HG03520 (cell line): ENCODE data around the gene EXOC6B.

ENCODE experiments used
- ATAC-seq: cut with Tn5 transposase; IDR thresholded peaks from one replicate; pipeline ENCODE4 v1.9.1; 2021; ENCODE audit warnings: mild to moderate bottlenecking, moderate library complexity; ENCODE audit not compliant: unreplicated experiment

The EXOC6B gene

DNA sequence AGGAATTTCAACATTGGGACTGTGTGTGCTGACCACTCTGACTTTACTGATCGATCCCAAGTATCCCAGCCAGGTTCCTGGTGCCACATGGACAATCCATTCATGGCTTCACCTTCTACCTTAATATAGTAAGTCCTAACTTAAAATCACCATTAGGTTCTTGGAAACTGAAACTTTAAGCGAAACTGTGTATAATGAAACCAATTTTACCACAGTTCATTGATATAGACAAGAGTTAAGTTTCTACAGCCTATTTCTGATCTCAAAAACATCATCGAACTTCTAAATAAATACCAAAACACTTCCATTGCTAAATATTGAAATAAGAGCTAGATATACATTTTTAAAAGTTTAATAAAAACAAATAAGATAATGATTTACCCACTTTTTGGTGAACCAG, 4.4 kb upstream of the EXOC6B start:
- peak; percentile 47 for ATAC-seq

DNA sequence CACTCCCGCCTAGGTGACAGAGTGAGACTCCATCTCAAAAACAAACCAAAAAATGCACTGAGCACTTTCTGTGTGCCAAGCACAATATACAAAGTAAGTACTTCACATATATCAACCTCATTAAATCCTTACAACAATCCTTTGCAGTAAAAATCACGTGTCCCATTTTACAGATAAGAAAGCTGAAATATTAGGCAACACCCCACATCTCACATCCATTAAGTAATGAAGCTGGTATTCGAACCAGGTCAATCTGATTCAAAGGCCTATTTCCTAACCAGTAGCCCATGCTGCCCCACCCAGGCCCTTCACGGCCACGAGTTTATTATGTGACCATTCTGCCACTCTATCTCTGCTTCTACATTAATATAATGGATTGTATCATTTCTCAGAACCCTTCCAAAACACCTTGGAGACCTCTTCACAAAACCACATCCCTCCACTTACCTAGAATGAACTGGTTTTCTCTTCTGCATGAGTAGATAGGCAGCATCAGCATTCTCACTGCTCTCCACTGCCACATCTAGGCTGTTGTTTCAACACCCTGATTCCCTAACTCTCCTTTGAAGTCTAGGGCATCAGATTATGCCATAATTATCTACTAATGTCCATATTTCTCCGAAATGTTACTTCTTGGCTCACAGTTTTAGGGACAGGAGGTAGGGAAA, 3.1 kb upstream of the EXOC6B start:
- ATAC-seq, result no peak

DNA sequence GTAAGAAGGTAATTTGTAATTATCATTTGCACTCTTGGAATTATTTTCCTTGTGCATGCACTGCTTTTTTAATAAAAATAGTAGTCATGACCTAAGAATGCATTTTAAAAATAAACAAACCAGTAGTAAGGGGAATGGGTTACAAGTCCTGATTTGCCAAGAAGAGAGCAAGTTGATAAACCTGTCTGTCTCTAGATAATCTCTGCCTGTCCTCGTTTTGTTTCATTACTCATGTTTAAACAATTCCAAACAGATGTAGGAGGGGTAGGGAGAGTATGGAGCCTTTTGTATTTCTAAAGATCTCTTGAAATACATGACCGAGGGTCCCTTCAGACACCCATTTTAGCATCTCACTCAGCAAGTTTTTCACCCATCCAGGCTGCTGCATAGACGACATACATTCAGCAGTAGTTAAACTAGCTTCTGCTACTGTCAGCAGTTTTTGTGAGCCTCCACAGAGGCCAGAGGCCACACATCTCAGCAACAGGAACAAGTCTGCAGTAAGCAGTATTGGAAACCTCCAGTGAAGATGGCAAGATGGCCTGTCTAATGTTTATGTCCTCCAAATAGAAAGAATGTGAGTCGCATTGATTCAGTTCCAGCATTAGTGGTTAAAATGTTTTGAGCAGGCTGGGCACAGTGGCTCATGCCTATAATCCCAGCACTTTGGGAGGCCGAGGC, 2.3 kb upstream of the EXOC6B start:
- ATAC-seq, result no peak

- ATAC-seq, result no peak
These were observed 1.7 kb upstream of the EXOC6B start for GRCh38 chr2:72827487-72827886.

DNA sequence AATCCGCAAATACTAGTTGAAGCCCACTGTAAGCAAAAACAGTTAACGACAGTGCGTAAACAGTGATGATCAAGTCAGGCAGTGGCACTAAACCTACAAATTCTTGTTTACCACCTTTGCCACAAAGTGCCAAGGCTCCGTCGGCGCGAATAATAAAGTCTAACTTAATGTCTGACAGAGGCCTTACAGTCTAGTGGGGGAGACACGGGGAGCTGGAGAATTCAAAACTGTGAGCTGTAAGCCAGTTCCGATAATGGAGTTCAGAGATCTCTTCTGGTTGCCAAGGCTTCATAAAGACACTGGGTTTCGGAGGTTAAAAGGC, 284 bp upstream of the EXOC6B start:
- ATAC-seq, result no peak

DNA sequence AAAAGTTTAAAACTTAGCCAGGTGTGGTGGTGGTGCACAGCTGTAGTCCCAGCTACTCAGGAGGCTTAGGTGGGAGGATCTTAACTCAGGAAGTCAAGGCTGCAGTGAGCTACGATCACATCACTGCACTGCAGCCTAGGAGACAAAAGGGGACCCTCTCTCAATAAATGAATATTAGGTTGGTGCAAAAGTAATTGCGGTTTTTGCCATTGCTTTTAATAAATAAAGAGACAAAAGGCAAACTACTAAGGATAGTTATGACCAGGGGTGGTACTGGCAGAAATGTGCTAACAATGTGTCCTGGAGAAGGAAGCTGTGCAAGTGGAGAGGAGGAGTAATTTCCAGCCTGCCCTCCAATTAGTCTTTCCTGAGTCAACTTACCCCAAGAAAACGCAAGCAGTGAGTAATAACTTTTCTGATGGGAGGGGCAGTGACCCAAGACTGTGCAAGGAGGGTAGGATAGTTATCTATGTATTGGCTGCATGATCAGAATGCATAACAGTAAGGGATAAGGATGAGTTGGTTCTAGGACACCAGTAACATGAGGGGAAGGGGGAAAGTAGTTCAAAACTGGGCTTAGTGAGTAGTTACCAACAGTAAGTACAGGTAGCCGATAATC, 1.5 kb downstream of the EXOC6B start:
- ATAC-seq, result no peak

GRCh38 chr2:72822794-72823193, 3.0 kb downstream of the EXOC6B start:
- ATAC-seq, result no peak

DNA sequence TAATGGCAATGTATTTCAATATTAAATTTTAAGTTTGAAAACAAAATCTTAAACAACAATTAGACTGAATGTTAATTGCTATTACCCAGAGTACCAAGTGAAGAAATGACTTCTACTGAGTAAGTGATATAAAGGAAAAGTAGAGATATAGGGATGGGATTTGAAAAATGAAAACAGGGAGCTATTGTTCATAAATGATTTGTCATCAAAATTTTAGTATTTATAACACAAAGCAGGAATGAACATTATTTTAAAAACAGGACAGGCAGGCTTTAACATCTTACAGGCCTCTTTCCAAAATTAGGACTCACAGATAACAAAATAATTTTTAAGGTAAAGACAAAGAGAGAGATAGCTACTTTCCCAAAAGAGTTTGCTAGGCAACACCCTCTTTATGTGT, 3.9 kb downstream of the EXOC6B start:
- no peak for ATAC-seq

DNA sequence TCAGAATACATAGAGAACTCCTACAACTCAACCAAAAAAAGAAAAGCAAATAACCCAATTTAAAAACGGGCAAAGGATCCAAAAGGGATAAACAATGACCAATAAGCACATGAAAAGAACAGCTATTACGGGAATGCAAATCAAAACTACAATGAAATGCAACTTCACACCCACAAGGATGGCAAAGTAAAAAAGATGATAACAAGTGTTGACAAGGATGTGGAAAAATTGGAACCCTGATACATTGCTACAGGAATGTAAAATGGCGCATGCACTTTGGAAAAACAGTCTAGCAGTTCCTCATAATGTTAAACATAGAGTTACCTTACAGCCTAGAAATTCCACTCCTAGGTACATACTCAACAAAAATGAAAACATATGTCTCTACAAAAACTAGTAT, 4.7 kb downstream of the EXOC6B start:
- no peak for ATAC-seq

DNA sequence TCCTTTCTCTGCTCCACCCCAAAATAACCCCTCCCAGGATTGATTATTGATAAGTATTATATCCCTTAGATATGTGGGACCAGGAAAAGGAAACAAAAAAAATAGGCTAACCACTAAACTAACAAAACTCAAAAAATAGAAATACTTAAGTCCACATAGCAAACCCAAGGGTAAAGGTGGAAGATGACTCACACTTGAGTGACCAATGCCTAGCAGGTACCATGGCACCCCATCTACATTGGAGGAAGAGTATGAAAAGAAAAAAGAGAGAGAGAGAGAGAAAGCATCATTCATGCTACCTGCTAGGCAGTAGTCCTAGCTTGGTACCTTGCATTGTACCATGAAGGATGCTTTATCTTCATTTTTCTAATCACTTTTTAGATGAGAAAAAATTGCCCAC, 6.3 kb downstream of the EXOC6B start:
- no peak for ATAC-seq

DNA sequence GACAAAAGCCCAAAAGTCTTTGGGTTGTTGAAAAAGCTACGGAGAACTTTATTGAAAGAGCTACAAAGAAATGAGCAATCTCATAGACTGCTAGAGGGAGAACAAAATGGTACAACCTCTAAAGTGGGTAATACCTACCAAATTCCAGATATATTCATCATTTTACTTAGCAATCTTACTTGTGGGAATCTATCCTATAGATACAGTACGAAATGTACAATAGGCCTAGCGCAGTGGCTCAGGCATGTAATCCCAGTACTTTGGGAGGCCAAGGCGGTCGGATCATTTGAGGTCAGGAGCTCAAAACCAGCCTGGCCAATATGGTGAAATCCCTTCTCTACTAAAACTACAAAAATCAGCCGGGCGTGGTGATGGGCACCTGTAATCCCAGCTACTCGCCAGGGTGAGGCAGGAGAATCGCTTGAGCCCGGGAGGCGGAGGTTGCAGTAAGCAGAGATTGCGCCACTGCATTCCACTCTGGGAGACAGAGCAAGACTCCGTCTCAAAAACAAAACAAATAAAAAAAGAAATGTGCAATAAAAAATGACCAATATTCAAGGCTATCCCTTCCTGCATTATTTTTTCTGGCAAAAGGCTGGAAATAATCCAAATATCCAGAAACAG, 10.1 kb downstream of the EXOC6B start:
- no peak for ATAC-seq

DNA sequence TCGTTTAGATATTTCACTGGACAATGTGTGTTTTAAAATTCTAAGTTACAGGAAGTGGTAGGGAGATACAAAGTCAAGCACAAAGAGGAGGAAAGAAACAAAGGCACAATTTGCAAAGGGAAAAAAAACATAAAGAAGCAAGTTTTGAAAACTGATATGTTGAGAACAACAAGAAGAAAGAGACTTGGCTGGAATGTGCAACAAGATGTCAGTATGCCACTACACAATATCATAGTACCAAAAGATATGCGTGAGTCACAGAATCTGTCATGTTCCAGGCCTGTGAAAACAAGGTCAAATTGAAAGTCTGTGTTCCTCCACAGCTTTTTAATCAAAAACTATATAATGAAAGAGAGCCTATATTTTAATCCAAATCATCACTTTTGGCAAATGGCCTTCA, 12.0 kb downstream of the EXOC6B start:
- no peak for ATAC-seq

GRCh38 chr2:72810165-72810564, 15.7 kb downstream of the EXOC6B start:
- no peak for ATAC-seq

DNA sequence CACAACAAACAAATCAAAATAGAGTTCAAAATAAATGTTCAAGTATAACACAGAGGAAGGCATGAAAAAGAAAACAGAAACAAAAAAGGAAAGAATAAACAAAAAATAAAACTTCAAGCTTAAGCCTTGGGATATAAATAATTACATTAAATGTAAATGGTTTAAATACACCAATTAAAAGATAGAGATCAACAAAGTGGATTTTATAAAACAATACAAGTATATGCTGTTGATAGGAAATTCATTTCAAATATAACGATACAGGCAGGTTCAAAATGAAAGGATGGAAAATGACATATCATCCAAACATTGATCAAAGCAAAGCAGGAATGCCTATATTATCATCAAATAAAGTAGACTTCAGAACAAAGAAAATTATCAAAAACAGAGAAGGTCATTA, 16.7 kb downstream of the EXOC6B start:
- ATAC-seq, result no peak

- no peak for ATAC-seq
These were observed 19.4 kb downstream of the EXOC6B start for GRCh38 chr2:72806280-72806945.

DNA sequence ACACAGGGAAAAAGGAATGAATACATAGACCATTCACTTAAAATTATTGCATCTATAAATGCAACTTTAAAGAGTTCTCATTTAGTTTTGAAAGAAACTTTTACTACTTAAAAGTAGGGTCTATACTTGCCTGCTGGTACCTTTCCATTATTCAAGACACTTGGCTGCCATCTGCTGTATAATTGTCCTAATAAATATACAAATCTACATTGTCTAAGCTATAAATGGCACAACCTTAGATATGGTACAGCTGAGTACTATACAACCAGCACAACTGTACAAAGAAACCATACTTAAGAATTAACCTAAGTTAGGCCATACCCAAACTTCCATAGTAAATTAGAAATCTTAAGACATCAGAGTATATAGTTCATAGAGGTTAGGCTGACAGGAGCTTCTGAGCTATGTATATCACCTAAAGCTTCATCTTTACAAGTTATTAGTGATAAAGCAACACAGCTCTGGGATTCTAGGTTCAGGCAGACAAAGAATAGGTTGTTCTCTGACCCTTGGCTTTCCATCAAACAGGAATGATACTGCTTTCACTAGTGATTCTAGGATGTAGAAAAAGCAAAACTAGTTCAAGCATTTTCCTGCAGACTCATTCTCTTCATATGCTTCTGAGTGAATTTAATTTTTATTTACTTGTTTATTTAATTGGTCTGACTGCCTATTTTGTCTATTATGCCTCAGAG, 22.1 kb downstream of the EXOC6B start:
- no peak for ATAC-seq

DNA sequence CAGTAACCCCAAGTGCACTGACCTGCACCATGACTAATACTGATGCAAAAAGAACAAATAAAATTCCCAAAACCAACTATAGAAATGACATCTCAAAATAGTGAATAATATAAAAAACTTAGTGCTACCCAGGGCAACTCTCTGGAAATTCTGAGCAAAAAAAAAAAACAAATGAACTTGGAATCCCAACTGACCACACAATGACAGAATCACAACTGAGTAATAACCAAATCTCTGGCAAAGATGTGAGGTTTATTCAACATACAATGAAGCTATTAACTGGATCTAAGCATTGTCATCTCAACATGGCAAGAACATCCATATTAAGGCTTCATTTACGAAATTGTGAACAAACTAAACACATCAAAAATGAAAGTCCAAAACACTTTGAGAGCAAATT, 22.7 kb downstream of the EXOC6B start:
- ATAC-seq, result no peak

DNA sequence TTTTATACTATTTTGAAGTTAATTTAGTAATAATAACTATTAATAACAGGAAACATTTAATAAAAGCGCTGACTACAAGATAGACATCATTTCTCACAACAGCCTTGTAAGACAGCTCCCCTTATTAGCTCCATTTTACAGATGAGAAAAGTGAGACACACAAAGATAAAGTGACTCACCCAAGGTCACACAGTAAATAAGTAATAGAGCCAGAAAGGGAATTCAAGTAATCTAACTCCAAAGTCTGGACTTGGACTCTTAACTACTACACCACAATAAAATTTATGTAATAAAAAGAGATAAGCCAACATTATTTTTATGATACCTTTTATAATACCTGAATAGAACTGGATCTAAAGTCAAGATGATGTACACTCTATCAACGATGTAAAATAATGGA, 25.3 kb downstream of the EXOC6B start:
- ATAC-seq, result no peak

DNA sequence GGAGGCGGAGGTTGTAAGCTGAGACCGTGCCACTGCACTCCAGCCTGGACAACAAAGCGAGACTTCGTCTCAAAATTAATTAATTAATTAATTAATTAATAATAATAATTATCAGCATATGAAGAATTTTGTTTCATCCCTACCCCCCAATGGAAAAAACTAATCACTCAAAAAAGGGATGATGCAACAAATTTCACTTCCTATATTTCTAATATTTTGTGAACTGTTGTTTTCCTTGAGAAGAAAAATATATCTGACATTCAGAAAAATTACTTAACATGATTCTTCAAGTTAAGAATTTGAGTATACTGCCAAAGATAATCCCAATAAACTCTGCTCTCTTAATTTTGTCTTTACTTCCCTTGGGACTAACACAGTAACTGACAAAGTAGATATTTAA, 28.1 kb downstream of the EXOC6B start:
- no peak for ATAC-seq

DNA sequence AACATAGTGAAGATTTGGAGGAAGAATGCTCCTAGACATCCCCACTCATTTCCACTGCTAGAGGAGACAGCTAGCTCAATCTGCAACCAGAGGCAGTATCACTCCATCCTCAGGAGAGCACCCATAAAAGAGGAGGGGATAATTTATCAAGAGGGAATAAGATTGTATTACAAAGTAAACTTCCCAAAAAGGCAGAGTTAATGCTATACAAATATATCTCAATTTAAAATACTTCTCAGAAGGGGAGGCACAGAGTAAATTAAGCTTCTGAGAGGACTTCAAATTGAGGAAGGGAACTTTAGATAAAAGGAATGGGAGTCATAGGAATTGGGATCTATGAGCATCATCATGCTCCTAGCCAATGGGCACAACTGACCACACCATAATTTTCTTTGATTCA, 29.1 kb downstream of the EXOC6B start:
- no peak for ATAC-seq

- ATAC-seq, result no peak
These were observed 31.3 kb downstream of the EXOC6B start for GRCh38 chr2:72794572-72794971.
